ENCODE measurements around the gene MAML2. TPM values are rescaled to one million over a fixed set of nuclear protein-coding genes. Genes with fewer than 3 reads are reported as not detected.

MAML2 gene
- total and polyA plus RNA-seq, 7 donors = 2.8 to 20.7 (median 11.8) TPM

- no peak overlapping the region for H3K4me3 ChIP-seq
- 44 to 80% methylated on average over 4 of the region's 4 CpGs for WGBS, 2 donors
- no peaks in the 10 kb centered on the region for H3K36me3 ChIP-seq
Measured at GRCh38 chr11:96110302-96110701, 232.7 kb downstream of the MAML2 start.

GRCh38 chr11:96109331-96110030 lies 233.5 kb downstream of the MAML2 start:
- TF ChIP-seq CTCF (IDR thresholded peaks at IDR 0.05) (no peak), POLR2A (IDR thresholded peaks at IDR 0.05) (no peak), POLR2AphosphoS5 (IDR thresholded peaks at IDR 0.05) (no peak), EP300 (IDR thresholded peaks at IDR 0.05) (no peak)
- no peaks in the 10 kb centered on the region for H3K27me3 ChIP-seq
- no peak overlapping the region for H3K4me3 ChIP-seq
- intact Hi-C loops (cut with DNase I) = loop anchor here (10.0 kb wide), 1 partner anchor 85 kb away; no protein-coding TSS in a partner anchor
- H3K9me3 ChIP-seq = no peaks in the 10 kb centered on the region
- no peak for DNase-seq
- WGBS, 2 donors = 93 to 96% methylated on average over 5 of the region's 5 CpGs
- H3K27ac ChIP-seq = no peak overlapping the region
- H3K4me1 ChIP-seq = peaks cover 0 to 36% (median 26%) of the 10 kb centered on the region in 4 donors
- H3K36me3 ChIP-seq = no peaks in the 10 kb centered on the region

More at GRCh38 chr11:96110302-96110701, 232.7 kb downstream of the MAML2 start:
- intact Hi-C loops (cut with DNase I) = loop anchor here (10.0 kb wide), 1 partner anchor 84 kb away; no protein-coding TSS in a partner anchor
- Histone ChIP-seq H3K27me3 (no peaks in the 10 kb centered on the region), H3K4me1 (peaks cover 0 to 40% (median 32%) of the 10 kb centered on the region in 4 donors), H3K9me3 (no peaks in the 10 kb centered on the region), H3K27ac (no peak overlapping the region)
- TF ChIP-seq POLR2A (IDR thresholded peaks at IDR 0.05) (no peak), EP300 (IDR thresholded peaks at IDR 0.05) (no peak)
- no peak for DNase-seq

GRCh38 chr11:96107143-96107824 lies 235.7 kb downstream of the MAML2 start:
- H3K27ac ChIP-seq = no peak overlapping the region
- peaks cover 0 to 21% (median 6%) of the 10 kb centered on the region in 4 donors for H3K4me1 ChIP-seq
- no peak for TF ChIP-seq CTCF (IDR thresholded peaks at IDR 0.05)
- no peak for TF ChIP-seq POLR2A (IDR thresholded peaks at IDR 0.05)
- no peak for TF ChIP-seq EP300 (IDR thresholded peaks at IDR 0.05)
- no peak for TF ChIP-seq POLR2AphosphoS5 (IDR thresholded peaks at IDR 0.05)
- no peaks in the 10 kb centered on the region for H3K36me3 ChIP-seq
- WGBS, 2 donors = 73 to 89% methylated on average over 5 of the region's 5 CpGs
- no peaks in the 10 kb centered on the region for H3K27me3 ChIP-seq
- H3K9me3 ChIP-seq = no peaks in the 10 kb centered on the region
- intact Hi-C loops (cut with DNase I) = no loop called here
- DNase-seq = no peak
- no peak overlapping the region for H3K4me3 ChIP-seq

- H3K36me3 ChIP-seq = no peaks in the 10 kb centered on the region
- 95 to 97% methylated on average over 3 of the region's 3 CpGs for WGBS, 2 donors
- H3K27ac ChIP-seq = no peak overlapping the region
- H3K4me3 ChIP-seq = no peak overlapping the region
- H3K27me3 ChIP-seq = no peaks in the 10 kb centered on the region
- intact Hi-C loops (cut with DNase I) = no loop called here
- no peak for DNase-seq
- H3K9me3 ChIP-seq = no peaks in the 10 kb centered on the region
- TF ChIP-seq POLR2A (IDR thresholded peaks at IDR 0.05) (no peak), POLR2AphosphoS5 (IDR thresholded peaks at IDR 0.05) (no peak), EP300 (IDR thresholded peaks at IDR 0.05) (no peak), CTCF (IDR thresholded peaks at IDR 0.05) (no peak)
- peaks cover 0 to 19% (median 3%) of the 10 kb centered on the region in 4 donors for H3K4me1 ChIP-seq
Measured at GRCh38 chr11:96106645-96107044, 236.3 kb downstream of the MAML2 start.

- no peaks in the 10 kb centered on the region for H3K9me3 ChIP-seq
- no peak overlapping the region for H3K4me3 ChIP-seq
- no peak overlapping the region for H3K27ac ChIP-seq
- no peak for TF ChIP-seq EP300 (IDR thresholded peaks at IDR 0.05)
- no peak for TF ChIP-seq POLR2AphosphoS5 (IDR thresholded peaks at IDR 0.05)
- no peak for TF ChIP-seq CTCF (IDR thresholded peaks at IDR 0.05)
- TF ChIP-seq POLR2A (IDR thresholded peaks at IDR 0.05) = no peak
- no peak for DNase-seq
- no peaks in the 10 kb centered on the region for H3K27me3 ChIP-seq
- H3K36me3 ChIP-seq = no peaks in the 10 kb centered on the region
- intact Hi-C loops (cut with DNase I) = no loop called here
- H3K4me1 ChIP-seq = peaks cover 0 to 19% (median 3%) of the 10 kb centered on the region in 4 donors
- WGBS, 2 donors = 22 to 58% methylated on average over 1 of the region's 1 CpG
Measured at GRCh38 chr11:96105944-96106343, 237.1 kb downstream of the MAML2 start.
